ENCODE measurements around the gene PTPN5.

The PTPN5 gene

GRCh38 chr11:18739685-18740084, 51.9 kb downstream of the PTPN5 start:
- DNase-seq (ENCODE audit: low read depth, low spot score): no peak

DNA sequence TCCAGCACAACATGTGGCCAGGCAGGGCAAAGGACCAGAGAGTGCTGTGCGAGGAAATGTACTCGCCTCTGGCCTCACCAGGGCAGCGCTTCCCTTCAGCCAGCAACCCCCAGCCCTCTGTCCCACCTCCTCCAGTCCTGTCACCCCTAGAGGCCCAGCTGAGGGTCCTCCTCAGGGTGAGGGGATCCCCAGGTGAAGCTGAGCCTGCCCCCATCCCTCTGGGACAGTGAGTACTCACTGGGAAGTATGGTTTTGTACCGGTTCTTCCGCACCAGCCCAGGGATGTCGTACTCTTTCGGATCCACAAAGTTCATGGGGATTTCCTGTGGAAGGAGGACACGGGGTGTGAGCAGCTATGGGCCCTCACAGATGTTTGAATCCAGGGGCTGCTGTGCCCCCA, 54.0 kb downstream of the PTPN5 start:
- DNase-seq (ENCODE audit: low read depth, low spot score): no peak

- DNase-seq (ENCODE audit: low read depth, low spot score): no peak
These were observed 54.9 kb downstream of the PTPN5 start for GRCh38 chr11:18736590-18737148.

DNA sequence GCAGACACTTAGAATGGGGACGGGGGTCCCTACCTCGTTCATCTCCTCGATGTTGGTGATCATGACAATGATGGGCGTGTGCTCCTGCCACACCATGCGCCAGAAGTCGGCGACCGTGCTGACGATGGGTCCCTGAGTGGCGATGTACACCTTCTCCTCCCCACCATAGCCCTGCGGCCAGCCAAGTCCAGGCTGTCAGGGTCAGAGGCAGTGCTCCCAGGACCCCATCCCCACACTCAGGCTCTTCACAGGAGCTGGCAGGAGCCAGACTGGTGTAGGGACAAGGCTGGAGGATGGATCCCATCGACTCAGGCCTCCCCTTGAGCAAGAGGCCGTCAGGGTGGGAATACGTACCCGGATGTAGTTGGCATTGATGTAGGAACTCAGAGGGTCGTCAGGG, 58.4 kb downstream of the PTPN5 start:
- DNase-seq (ENCODE audit: low read depth, low spot score): no peak

GRCh38 chr11:18731949-18732821, 59.4 kb downstream of the PTPN5 start:
- no peak for DNase-seq (ENCODE audit: low read depth, low spot score)

GRCh38 chr11:18731441-18731840, 60.2 kb downstream of the PTPN5 start:
- DNase-seq (ENCODE audit: low read depth, low spot score): no peak

DNA sequence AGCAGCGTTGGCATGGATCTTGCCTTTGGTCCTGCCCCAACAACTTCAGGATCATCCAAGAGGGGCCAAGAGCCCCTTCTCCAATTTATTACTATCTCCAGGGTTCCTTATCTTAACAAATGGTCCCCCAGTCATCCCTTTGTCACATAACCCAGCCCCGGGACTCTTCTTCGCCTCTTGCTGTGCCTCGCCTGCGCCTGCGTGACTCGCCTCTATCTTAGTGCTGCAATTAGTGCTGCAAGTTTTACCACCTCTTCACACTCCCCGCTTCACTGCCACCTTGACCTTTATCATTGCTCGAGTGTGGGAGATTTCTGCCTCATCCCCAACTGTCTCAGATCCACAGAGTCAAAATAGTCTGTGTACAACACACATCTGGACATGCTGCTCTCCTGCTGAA, 61.6 kb downstream of the PTPN5 start:
- no peak for DNase-seq (ENCODE audit: low read depth, low spot score)

DNA sequence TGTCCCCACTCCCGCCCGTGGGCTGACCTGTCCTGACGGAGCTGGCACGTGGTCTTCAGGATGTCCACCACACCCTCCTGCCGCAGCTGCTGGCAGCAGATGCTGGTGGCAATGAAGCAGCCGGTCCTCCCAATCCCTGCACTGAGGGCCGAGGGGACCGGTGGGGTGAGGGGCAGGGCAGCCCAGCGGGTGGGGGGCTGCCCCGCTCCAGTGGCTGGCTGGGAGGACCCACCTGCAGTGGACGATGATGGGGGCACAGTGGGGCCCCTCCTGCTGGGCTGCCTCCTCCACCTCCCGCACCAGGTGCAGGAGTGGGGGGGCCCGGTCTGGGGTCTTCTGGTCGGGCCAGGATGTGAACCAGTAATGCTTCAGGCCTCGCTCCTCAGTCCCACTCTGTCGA, 62.2 kb downstream of the PTPN5 start:
- DNase-seq (ENCODE audit: low read depth, low spot score): no peak

DNA sequence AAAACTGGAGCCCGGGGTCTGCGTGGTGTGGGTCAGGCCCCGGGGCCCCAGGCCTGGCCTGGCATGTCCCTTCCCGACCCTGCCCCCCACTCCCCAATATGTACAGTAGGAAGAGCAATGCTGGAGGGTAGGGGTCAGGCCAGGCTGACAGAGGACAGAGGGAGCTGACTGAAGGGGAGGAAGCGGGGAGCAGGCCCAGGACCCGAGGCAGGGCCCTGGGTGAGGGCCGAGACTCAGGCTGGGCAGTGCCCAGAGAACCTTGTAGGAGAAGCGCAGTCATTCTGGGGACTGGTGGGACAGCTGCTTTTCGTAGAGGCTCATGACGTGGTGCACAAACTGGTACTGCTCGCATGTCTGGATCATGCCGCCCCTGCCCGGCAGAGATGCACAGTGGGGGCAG, 62.9 kb downstream of the PTPN5 start:
- no peak for DNase-seq (ENCODE audit: low read depth, low spot score)

DNA sequence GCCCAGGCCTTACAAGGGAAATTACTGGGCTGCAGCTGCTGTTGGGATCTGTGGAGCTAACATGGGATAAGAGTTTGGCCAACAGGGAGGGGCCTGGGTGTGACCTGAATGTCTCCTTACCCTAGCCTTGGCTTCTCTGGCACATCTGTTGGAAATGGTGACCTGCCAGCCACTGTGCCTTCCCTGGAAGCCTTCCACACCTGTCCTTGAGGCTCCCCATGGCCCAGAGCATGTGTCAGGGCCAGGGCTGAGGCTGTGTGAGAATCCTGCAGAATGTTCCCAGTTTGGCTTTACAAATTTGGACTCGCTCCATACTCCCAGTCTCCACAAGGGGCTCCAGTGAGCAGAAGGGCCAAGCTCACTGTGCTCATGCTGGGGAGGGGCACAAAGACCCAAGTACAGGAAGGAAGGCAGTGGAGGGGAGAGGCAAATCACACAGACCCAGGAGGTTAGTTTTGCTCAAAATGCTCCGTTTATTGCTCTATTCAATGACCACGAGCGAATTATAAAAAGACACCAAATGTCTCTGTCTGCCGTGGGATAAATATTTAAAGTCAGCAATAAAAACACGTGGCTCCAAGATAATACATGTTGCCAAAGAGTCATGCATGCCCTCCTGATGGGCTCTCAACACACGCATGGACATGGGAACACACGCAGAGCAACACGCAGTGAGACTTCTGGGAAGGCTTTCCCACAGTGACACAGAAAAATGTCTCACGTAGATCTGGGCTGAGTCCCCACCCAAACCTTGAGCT, 63.9 kb downstream of the PTPN5 start:
- no peak for DNase-seq (ENCODE audit: low read depth, low spot score)

- no peak for DNase-seq (ENCODE audit: low read depth, low spot score)
These were observed 65.6 kb downstream of the PTPN5 start, which contains the start of gene IGSF22 for GRCh38 chr11:18726040-18726439. IGSF22 (minus strand) TSS chr11:18726188; CDS start chr11:18724236, 1,952 bp downstream.

DNA sequence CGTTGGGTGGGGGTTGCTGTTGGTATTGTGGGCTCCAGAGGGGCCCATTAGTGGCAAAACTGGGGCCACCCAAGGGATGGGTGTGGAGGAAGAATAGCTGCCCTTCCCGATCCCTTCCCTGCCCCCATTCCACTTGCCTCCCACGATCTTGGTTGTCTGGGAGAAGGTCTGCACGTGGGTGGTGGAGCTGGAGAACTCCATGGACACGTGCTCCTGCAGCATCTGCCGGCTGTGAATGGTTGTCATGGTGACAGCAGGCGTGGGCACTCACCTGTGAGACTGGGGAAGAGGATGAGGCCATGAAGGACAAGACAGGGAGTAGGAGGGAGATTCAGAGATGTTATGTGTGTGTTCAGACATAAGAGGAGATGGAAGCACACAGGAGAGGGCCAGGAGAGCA, 67.6 kb downstream of the PTPN5 start:
- no peak for DNase-seq (ENCODE audit: low read depth, low spot score)

DNA sequence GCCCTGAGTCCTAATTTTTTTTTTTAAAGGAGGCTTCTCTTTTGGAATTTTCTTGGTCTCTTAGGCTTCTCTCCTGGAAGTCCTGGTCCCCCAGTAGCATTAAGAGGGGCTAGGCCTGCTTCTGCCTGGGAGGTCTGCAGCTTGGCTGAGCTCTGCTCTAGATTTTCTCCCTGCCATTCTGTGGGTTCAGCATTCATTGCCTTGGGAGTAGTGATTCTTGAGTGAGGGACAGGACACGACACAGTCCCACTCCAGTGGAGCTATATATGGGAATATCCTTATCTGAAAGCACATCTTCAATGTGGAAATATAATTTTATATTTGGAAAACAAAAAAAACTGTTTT, 69.3 kb downstream of the PTPN5 start:
- DNase-seq (ENCODE audit: low read depth, low spot score): no peak

DNA sequence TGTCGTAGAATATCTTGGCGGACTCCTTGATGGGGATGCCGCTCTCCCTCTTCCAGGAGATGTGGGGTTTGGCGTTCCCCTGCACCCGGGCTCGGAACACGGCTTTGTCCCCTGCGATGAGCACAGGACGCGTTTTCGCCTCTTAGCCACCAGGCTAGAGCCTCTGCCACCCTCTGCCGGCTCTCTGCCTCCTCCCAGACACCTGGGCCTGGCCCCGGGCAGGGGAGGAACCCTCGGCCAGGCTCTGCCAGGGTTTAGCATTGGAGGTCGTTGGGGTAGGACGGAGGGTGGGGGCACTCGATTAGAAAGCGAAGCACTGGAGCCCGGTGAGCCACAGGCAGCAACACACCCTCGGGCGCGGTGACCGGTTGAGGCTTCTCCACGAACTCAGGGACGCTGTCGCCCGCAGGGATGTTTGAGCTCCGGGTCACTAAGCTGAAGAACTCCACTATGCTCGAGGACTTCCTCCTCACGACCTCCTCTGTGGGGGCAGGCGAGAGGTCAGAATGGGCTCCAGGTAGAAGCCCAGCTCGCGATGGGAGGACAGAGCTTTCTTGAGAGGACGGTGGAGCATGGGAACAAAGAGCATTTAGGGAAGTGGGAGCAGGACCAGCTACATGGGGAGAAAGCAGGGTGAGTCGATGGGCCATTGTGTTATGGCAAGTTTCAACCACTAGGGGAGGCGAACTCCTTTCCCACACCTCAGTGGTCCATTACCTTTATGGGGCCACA, 69.9 kb downstream of the PTPN5 start:
- DNase-seq (ENCODE audit: low read depth, low spot score): no peak

DNA sequence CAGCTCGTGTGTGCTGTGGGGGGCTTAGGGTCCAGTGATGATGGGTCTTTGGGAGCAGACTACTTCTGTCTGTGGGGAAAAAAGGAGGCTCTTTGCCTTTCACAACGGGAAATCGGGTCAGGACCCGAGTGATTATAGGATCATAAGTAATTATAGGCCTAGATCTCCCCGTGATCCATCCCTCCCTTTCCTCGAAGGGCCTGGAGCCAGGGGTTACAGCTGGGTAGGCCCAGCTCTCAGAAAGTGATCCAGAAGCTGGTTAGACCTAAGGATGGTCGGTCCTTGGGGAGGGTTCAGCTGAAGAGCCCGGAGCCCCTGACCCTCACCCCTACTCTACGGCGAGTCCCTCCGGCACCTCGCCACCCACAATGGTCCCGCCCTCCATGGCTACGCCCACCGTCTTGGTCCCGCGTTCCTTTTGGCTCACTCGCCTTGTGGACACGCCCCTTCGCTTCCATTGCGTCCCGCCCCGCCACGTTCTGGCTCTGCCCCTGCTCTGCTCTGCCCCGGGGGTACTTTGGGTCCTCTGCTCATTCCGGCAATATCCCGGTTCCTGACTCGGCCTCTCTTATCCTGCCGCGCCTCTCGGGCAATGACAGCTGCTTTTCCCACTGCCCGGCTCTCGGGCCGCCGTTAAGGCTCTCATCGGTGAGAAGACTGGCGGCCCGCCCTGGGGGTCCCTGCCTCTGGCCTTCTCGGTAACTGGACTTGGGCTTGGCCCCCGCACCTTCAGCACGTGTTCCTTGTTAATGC, 70.6 kb downstream of the PTPN5 start:
- no peak for DNase-seq (ENCODE audit: low read depth, low spot score)

DNA sequence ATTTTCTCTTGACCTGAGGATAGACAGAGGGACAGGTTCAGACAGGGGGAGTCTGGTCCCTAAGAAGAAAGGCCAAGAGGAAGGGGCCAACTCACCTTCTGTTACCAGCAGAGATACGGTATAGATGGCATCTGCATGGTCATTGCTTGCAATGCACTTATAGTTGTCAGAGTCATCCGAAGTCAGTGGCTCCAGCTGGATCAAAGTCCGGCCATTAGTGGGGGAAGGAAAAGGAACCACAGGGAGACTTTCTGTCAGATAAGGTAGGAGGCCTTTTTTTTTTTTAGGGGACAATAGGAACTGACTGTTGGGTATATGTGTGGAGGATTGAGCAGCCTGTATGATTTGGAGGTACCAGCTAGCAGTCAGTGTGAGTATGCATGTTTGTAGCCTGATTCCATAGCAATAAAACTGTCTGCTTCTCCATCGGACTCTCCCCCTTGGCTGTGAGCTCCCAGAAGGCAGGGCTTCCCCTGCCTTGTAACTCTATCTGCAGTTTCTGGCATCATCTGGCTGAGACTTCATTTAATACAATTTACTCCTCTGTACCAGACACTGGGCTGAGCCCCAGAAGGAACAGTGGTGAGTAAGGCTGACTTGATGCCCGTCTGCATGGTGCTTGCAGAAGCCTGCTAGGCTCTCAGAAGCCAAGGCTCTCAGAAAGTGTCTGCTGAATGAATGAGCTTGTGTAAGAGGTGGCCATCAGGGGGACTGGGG, 71.3 kb downstream of the PTPN5 start:
- no peak for DNase-seq (ENCODE audit: low read depth, low spot score)

- DNase-seq (ENCODE audit: low read depth, low spot score): no peak
These were observed 76.1 kb downstream of the PTPN5 start for GRCh38 chr11:18715476-18715875.

GRCh38 chr11:18714443-18714780, 77.2 kb downstream of the PTPN5 start:
- no peak for DNase-seq (ENCODE audit: low read depth, low spot score)

GRCh38 chr11:18713646-18714442, 77.8 kb downstream of the PTPN5 start:
- DNase-seq (ENCODE audit: low read depth, low spot score): no peak

DNA sequence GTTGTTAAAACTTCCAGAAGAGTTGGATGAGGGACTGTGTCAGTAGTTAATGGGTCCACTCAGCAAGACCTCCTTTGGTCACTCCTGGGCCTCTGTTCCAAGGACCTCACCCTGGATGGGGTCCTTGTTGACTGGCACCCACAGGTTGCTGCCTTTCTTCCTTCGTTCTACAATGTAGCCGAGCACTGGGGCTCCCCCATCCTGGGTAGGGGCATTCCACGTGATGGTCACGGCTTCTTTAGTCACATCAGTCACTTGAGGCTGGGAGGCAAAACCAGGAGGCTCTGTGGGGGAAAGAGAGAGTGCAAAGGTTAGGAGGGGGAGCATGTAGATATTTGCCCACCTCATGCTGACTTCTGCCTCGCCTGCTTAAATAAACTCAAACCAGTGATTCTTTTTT, 81.1 kb downstream of the PTPN5 start:
- no peak for DNase-seq (ENCODE audit: low read depth, low spot score)

Measured in brain pericyte (primary cell).